Stimulated activated CD8-positive, alpha-beta memory T cell treated with anti-CD3 and anti-CD28 coated beads, Interleukin-4, amount 100 ng/mL, for 24 hours (primary cell): ENCODE data around the gene SH3RF2.

Experiments
- DNase-seq: peaks from one replicate; pipeline ENCODE4 v3.0.0-alpha.2; 2020; ENCODE audit warnings: low read depth

Gene SH3RF2

GRCh38 chr5:145921211-145921610, 15.2 kb upstream of the SH3RF2 start:
- DNase-seq = no peak

GRCh38 chr5:145922059-145922458, 14.3 kb upstream of the SH3RF2 start:
- DNase-seq = no peak

GRCh38 chr5:145923405-145923804, 13.0 kb upstream of the SH3RF2 start:
- DNase-seq = no peak

GRCh38 chr5:145924849-145925248, 11.5 kb upstream of the SH3RF2 start:
- no peak for DNase-seq

GRCh38 chr5:145925353-145925752, 11.0 kb upstream of the SH3RF2 start:
- no peak for DNase-seq

GRCh38 chr5:145925803-145926202, 10.6 kb upstream of the SH3RF2 start:
- DNase-seq = no peak

GRCh38 chr5:145931718-145932117, 4.7 kb upstream of the SH3RF2 start:
- DNase-seq = no peak

GRCh38 chr5:145934276-145934675, 2.1 kb upstream of the SH3RF2 start:
- no peak for DNase-seq

- no peak for DNase-seq
Observed at GRCh38 chr5:145937432-145938250, 1.3 kb downstream of the SH3RF2 start.

- no peak for DNase-seq
Observed at GRCh38 chr5:145938776-145939539, 2.6 kb downstream of the SH3RF2 start.

GRCh38 chr5:145939540-145940065, 3.2 kb downstream of the SH3RF2 start:
- no peak for DNase-seq

- DNase-seq = no peak
Observed at GRCh38 chr5:145941096-145941447, 4.7 kb downstream of the SH3RF2 start.

- no peak for DNase-seq
Observed at GRCh38 chr5:145941448-145942130, 5.2 kb downstream of the SH3RF2 start.

- DNase-seq = no peak
Observed at GRCh38 chr5:145942201-145942600, 5.8 kb downstream of the SH3RF2 start.

GRCh38 chr5:145942749-145943148, 6.4 kb downstream of the SH3RF2 start:
- DNase-seq = no peak

- DNase-seq = no peak
Observed at GRCh38 chr5:145943674-145944121, 7.3 kb downstream of the SH3RF2 start.

- no peak for DNase-seq
Observed at GRCh38 chr5:145944328-145944727, 8.0 kb downstream of the SH3RF2 start.

GRCh38 chr5:145945620-145946111, 9.3 kb downstream of the SH3RF2 start:
- DNase-seq = no peak

- DNase-seq = no peak
Observed at GRCh38 chr5:145946112-145946861, 9.9 kb downstream of the SH3RF2 start.

GRCh38 chr5:145947581-145947980, 11.2 kb downstream of the SH3RF2 start:
- no peak for DNase-seq

- no peak for DNase-seq
Observed at GRCh38 chr5:145948047-145948446, 11.7 kb downstream of the SH3RF2 start.

GRCh38 chr5:145948921-145949320, 12.5 kb downstream of the SH3RF2 start:
- DNase-seq = no peak
